GM12891 (cell line): ENCODE results near the gene PDLIM1.

ENCODE experiments used
- DNase-seq: peaks from one replicate; pipeline ENCODE4 v3.0.0; 2011; ENCODE audit warnings: low spot score; ENCODE audit not compliant: insufficient read length
- FAIRE-seq: peaks from 2 replicates; lab custom pipeline; 2011; peaks lifted over from hg19 to GRCh38; lab: Jason Lieb, UNC
- PAX5 ChIP-seq: IDR thresholded peaks from 2 replicates; pipeline ENCODE4 v1.6.1; 2011; ENCODE audit warnings: low read length, moderate library complexity, mild to moderate bottlenecking; ENCODE audit not compliant: insufficient read depth, severe bottlenecking
- POLR2A ChIP-seq: IDR thresholded peaks from 2 replicates; pipeline ENCODE4 v1.6.1; 2011; ENCODE audit warnings: low read depth, low read length, control low read depth
- POLR2AphosphoS5 ChIP-seq: IDR thresholded peaks from 2 replicates; pipeline ENCODE4 v1.6.1; 2011; ENCODE audit warnings: low read depth, low read length, control low read depth
- POU2F2 ChIP-seq: IDR thresholded peaks from 2 replicates; pipeline ENCODE4 v1.6.1; 2011; ENCODE audit warnings: low read depth, mild to moderate bottlenecking, control low read depth, low read length, moderate library complexity
- SPI1 ChIP-seq: IDR thresholded peaks from 2 replicates; pipeline ENCODE4 v1.6.1; 2011; ENCODE audit warnings: low read depth, low read length, control low read depth
- TAF1 ChIP-seq: IDR thresholded peaks from 2 replicates; pipeline ENCODE4 v1.6.1; 2011; ENCODE audit warnings: low read depth, low read length, control low read depth

PDLIM1 gene

GRCh38 chr10:95273393-95274312 lies 17.1 kb downstream of the PDLIM1 start:
- FAIRE-seq (no peak), DNase-seq (no peak)
- TF ChIP-seq PAX5, result no peak
- no peak for TF ChIP-seq TAF1
- TF ChIP-seq SPI1, result no peak
- TF ChIP-seq POU2F2, result no peak

DNA sequence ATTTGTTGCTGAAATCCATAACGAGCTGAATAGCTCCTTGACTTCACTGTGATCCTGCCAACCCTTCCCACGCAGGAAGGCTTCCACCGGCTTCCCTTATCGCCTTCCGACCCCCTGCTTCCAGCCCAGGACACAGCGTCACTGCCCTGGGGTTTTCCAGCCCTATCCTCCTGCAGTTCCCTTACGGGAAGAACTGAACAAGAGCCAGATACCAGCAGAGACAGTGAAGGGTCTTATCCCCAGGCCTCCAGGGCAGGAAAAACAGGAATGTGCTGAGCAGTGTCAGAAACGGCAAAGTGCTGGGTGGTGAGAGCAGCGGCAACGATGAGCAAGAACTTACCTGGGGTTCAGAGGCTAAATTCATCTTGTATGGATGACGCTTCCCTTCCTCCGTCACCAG lies 22.4 kb downstream of the PDLIM1 start:
- DNase-seq, result no peak
- no peak for TF ChIP-seq POLR2AphosphoS5
- TF ChIP-seq PAX5, result no peak
- TF ChIP-seq POLR2A, result peak; percentile 15; the same call in 1 of the 2 replicates
- no peak for FAIRE-seq

- no peak for DNase-seq
- TF ChIP-seq SPI1, result no peak
- TF ChIP-seq POLR2AphosphoS5, result no peak
- TF ChIP-seq POU2F2, result no peak
- no peak for TF ChIP-seq TAF1
- TF ChIP-seq PAX5, result no peak
- TF ChIP-seq POLR2A, result no peak
- FAIRE-seq, result no peak
These were observed 23.6 kb downstream of the PDLIM1 start for GRCh38 chr10:95267251-95267650.

DNA sequence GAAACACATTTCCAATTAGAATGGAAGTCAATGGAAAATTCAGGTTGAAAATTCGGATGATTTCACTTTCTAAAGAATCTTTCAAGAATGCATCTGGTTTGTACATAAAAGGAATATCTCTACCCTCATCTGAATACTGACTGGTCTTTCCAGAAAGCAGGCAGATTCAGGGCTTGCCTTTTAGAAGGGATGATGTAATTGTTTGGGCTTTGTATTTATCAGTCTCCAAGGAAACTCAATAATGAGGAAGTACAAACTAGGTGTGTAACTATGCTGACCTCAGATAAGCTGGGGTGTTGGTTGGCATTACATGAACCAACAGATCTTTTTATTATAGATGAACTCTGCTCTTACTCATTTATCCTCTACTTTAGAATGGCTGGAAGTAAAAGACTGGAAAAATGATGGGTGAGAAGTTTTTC lies 24.1 kb downstream of the PDLIM1 start:
- FAIRE-seq, result peak; percentile 43
- TF ChIP-seq PAX5 (no peak), SPI1 (peak; percentile 75), POLR2AphosphoS5 (no peak)

DNA sequence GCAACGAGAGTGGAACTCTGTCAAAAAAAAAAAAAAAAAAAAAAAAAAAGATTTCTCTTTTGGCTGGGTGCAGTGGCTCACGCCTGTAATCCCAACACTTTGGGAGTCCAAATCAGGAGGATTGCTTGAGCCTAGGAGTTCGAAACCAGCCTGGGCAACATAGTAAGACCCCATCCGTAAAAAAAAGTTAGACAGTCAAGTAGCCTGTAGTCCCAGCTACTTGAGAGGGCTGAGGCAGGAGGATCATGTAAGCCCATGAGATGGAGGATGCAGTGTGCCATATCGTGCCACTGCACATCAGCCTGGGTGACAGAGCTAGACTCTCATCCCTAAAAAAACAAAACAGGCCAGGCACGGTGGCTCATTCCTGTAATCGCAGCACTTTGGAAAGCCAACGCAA lies 25.2 kb downstream of the PDLIM1 start:
- DNase-seq, result no peak
- TF ChIP-seq TAF1 (no peak), POLR2A (no peak), SPI1 (no peak), PAX5 (no peak), POLR2AphosphoS5 (no peak), POU2F2 (no peak)
- peak; percentile 23 for FAIRE-seq

More for the DNA sequence above, 24.1 kb downstream of the PDLIM1 start:
- peak; percentile 39 for DNase-seq

DNA sequence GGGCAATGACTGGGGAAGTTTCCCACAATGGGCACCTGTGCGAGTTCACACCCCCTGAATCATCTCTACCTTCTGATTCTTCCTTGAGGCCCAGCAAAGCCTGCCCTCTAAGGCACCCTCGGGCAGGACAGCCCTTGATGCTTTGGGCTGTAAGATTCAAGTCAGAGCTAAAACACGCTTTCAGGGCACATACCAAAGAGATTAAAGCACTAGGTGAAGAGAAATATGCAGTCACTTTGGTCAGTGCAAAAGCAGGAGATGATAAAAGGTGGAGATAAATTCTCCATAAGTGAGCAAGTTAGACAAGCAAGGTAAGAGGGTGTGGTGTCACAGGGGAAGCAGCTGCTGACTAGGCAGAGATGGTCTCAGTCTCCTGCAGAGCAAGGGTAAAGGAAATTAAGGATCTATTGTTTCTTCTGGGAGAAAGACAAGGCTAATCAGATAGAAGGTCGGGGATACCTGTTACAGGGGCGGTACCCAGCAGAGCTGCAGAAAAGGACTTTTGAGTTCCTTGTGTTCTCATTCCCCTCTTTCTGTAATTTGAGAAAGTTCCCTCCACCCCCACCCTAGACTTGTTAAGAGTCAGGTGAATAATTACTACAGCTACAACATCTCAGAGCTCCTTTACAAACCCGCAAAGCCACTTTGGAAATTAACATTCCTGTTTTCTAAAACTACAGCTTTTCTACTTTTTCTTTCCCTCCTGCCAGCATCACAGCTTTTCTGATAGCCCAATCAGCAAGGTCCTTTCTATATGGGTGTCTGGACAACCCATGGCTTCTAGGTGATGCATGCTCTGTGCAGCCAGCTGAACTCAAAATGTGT lies 26.4 kb downstream of the PDLIM1 start:
- DNase-seq, result no peak
- TF ChIP-seq POU2F2 (no peak), PAX5 (no peak), POLR2AphosphoS5 (no peak), TAF1 (no peak), POLR2A (no peak), SPI1 (no peak)
- no peak for FAIRE-seq

DNA sequence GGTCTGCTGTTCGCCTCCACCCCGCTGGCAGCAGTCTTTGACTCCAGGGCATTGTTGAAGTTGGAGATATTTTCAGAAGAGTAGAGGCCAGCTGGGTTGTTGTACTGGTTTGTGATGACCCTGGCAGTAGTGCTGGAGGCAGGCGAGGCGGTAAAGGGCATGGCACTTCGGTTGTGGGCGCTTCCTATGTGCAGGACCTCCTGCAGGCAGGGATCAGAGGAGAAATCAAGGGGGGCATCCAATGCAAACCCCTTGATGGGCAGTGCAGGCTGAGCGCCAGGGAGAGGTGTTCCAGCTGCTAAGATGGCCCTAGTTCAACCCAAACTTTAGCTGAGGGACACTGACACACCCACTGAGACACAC lies 27.0 kb downstream of the PDLIM1 start:
- DNase-seq (no peak), FAIRE-seq (no peak)
- TF ChIP-seq SPI1, result no peak
- TF ChIP-seq POLR2AphosphoS5, result no peak
- TF ChIP-seq PAX5, result no peak
- TF ChIP-seq TAF1, result no peak
- TF ChIP-seq POLR2A, result no peak
- TF ChIP-seq POU2F2, result no peak

- FAIRE-seq (no peak), DNase-seq (no peak)
- no peak for TF ChIP-seq POLR2A
These were observed 27.9 kb downstream of the PDLIM1 start for GRCh38 chr10:95262763-95263518.

DNA sequence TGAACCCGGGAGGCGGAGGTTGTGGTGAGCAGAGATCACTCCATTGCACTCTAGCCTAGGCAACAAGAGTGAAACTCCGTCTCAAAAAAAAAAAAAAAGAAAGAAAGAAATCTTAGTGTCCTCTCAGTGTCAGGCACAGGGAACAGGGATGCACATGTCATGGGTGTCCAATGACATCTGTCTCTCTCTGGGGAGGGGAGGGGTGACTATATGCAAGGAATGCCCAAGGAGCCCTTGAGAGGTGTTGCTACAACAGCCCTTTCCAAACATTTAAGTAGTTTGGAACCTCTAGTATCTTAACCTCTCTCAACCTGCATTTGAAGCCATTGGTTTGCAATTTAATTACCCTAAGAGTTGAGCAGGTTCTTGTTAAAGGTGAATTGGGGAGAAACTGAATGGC lies 28.9 kb downstream of the PDLIM1 start:
- DNase-seq (no peak), FAIRE-seq (no peak)
- TF ChIP-seq POLR2AphosphoS5 (no peak), PAX5 (no peak), SPI1 (no peak), POU2F2 (no peak), TAF1 (no peak), POLR2A (no peak)

DNA sequence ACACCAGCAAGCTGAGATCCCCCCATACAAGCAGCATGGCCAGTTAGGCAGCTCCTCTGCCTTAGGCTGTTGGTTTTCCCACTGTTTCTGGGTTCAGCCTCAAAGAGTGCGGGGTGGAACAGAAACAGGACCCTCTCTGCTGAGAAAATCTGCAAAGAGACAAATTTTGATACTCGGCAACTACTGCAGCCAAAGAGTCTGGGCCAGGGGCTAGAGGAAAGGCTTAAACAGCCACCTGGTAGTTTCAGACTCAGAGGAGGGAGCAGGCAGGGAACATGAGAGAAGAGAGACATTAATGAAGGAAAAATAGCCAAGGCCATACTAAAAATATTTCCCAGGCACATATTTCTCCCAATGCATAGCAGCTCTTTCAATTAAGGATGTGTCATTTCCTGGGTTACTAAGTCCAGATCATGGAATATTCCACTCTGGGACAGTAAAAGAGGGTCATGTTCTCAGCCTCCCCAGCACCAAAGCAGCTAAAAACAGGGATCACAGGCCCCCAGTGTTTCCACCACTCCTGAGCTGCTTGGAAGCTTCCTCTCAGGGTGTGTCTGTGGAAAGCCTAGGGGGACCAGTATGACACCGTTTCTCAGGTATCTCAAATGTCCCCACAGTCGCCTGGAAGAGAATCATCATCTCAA lies 29.8 kb downstream of the PDLIM1 start:
- FAIRE-seq, result no peak
- TF ChIP-seq TAF1 (no peak), PAX5 (no peak), SPI1 (no peak), POLR2AphosphoS5 (no peak), POU2F2 (no peak), POLR2A (no peak)
- no peak for DNase-seq
